ENCODE measurements around the gene CIT. TPM values are rescaled to one million over a fixed set of nuclear protein-coding genes. Genes with fewer than 3 reads are reported as not detected.
A peak's percentile ranks its signal among the peaks of the same experiment; 100 is the strongest.

Gene CIT
- total RNA-seq, 6 experiments from 2014 or later, result 23.1 to 55.5 (median 48.3) TPM

GRCh38 chr12:119644930-119645329 is 232.2 kb downstream of the CIT start:
- Mint-ChIP-seq H3K27ac (no peak overlapping the region), H3K9me3 (no peaks in the 10 kb centered on the region), H3K27me3 (ENCODE audit: insufficient read depth) (peaks cover 4% of the 10 kb centered on the region; the same call in 1 of the 2 replicates), H3K36me3 (ENCODE audit: low read depth) (no peaks in the 10 kb centered on the region), H3K4me1 (ENCODE audit: low read depth) (no peaks in the 10 kb centered on the region), H3K4me3 (no peak overlapping the region)
- TF ChIP-seq CTCF (IDR thresholded peaks at IDR 0.05), result no peak
- no peak for DNase-seq

- H3K27ac Mint-ChIP-seq, result no peak overlapping the region
These were observed 234.1 kb downstream of the CIT start for GRCh38 chr12:119642986-119643385.

More at GRCh38 chr12:119642986-119643385, 234.1 kb downstream of the CIT start:
- DNase-seq, result no peak
- Mint-ChIP-seq H3K36me3 (ENCODE audit: low read depth) (no peaks in the 10 kb centered on the region), H3K9me3 (no peaks in the 10 kb centered on the region), H3K4me1 (ENCODE audit: low read depth) (no peaks in the 10 kb centered on the region), H3K27me3 (ENCODE audit: insufficient read depth) (peaks cover 4% of the 10 kb centered on the region; the same call in 1 of the 2 replicates), H3K4me3 (no peak overlapping the region)
- TF ChIP-seq CTCF (IDR thresholded peaks at IDR 0.05), result peak; percentile 56

Small RNAs within 50 kb of the gene (microRNA-seq; reads per million reads assigned to microRNA genes)
- not detected for gene MIR1178

Other genes starting within 250 kb of the CIT start
- gene PRKAB1, start 209.2 kb downstream of the CIT start, total RNA-seq (2021; fragmentation: NEBNext Ultra II Directional; extraction: Animal tissue kit (Norgen Biotek cat#: 25700)), result 10 to 100 TPM; 14.7 to 19.5 (median 18.0) TPM
- under 1 TPM in 1 of 6 experiments, not detected in 5; 0.05 TPM for gene BICDL1, start 111.9 kb upstream of the CIT start, total RNA-seq (2021; fragmentation: NEBNext Ultra II Directional; extraction: Animal tissue kit (Norgen Biotek cat#: 25700))
- 10 to 100 TPM; 50.5 to 62.0 (median 55.3) TPM for gene RAB35, start 239.4 kb upstream of the CIT start, total RNA-seq (2021; fragmentation: NEBNext Ultra II Directional; extraction: Animal tissue kit (Norgen Biotek cat#: 25700))

Measured in HFFc6 (cell line).